Activated CD4-positive, CD25-positive, alpha-beta regulatory T cell treated with anti-CD3 and anti-CD28 coated beads, Interleukin-2, amount 50 U/mL, for 16 hours (primary cell): ENCODE data around the gene FZD7.

Experiments used
- DNase-seq: peaks from one replicate; pipeline ENCODE4 v3.0.0-alpha.2; 2020; ENCODE audit warnings: low read depth, low spot score

The FZD7 gene

DNA sequence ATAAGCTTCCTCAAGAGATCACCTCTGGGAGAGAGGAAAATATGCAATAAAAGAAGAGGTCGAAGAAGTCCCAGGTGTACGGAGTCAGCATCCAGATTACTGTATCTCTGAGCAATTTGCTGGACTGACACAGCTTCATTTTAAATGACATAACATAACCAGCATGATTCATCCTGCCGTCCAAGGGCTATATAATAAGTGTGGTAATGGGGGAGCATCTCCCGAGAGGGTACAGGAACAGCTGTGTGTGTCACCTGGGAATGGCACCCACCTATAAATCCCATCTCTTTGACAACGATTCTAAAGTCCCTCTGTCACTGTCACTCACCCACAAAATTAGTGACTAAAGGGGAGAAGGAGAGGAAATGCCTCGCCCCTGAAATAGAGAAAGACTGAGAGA, 19.3 kb upstream of the FZD7 start:
- DNase-seq: no peak

DNA sequence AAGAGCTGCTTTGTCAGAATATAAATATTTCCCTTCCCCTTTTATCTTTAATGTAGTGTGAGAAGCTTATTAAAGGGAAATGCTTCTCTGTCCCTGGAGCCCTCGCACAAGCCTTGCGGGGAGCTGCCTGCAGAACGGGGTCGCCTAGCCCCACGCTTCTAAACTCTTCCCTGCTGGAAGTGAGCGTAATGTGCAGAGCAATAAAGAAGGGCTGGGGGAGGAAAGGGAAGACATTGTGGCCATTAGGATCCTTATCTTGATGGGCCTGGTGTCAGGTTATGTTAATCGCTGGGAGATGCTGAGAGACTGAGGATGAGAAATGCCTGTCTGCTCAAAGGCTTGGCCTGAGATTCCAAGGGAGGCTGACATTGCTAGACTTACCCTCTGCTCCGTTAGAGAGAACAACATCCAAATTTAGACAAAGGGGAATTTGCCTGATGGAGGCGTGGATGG, 18.9 kb upstream of the FZD7 start:
- DNase-seq: no peak

DNA sequence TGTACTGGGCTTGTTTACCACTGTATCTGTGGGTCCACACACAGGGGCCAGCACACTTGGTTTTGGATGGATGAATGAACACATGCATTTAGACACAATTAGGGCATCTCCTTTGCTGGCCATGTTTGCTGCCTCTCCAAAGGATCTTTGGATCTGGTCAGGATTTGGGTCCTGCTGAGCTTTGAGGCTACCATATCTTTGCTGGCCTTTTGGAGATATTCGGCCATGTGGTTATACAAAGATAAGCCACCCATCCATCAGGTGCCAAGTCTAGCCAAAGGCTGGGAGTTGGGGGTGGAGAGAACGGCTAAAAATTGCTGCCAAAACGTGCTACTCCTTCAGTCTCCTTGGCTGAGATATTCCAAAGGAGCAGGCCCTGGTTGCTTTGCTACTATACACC, 18.2 kb upstream of the FZD7 start:
- DNase-seq: no peak

DNA sequence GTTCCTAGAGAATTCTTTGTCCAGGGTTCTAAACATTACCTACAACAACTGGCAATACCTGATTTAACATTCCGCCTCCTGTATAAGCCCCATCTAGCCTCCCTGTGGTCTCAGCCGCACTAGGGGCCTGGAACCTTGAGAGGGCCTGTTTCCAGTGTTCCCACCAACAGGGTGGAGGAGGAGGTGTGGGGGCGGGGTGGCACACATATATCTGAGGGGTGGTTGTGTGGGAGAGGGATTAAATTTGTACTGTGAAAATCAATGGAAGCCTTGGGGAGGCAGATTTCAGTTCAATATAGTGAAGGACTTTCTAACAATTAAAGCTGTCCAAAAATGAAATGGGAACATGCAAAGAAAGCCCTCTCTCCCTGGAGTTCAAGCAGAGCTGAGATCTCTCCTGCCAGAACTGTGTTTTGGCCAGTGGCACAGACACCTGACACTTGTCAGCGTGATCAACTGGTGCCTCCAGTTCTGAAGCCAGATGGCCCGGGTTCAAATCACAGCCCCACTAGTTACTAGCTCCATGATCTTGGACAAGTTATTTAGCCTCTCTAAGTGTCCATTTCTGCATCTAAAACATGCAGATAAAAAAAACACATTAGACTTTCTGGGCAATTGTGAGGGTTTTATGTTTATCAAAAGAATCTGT, 17.0 kb upstream of the FZD7 start:
- DNase-seq: no peak

DNA sequence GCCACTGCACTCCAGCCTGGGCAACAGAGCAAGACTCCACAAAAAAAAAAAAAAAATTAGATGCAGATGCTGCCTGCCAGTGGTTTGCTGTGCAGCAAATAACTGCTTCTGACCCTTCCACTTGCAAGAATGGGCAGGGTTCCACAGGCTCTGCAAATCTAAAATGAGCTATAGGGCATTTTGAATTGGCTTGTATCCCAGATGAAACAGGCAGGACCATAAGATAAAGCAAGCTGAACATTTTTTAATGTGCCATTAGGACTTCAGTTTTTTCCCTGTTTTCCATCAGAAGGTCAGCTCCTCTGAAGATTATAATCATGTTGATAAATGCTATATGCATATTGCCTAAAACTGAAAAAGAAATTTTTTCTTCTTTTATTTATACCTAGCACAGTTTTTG, 15.7 kb upstream of the FZD7 start:
- DNase-seq: no peak

DNA sequence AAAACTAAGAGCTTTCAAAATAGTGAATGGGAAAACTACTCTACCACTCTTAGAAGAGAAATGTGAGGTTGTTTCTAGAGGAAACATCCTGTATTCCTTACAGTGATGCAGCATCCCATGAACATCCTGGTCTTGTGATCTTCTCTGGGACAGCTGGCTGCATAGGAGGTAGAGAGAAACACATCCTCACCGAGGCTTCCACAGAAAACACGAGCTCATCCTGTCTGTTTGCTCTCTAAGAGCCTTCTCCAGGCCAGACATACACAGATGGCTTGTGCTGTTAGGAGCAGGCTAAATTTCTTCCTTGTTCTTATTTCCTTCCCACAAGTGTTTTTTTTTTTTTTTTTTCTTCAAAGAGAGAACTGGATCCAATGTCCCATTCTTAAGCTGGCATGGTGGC, 14.7 kb upstream of the FZD7 start:
- no peak for DNase-seq

DNA sequence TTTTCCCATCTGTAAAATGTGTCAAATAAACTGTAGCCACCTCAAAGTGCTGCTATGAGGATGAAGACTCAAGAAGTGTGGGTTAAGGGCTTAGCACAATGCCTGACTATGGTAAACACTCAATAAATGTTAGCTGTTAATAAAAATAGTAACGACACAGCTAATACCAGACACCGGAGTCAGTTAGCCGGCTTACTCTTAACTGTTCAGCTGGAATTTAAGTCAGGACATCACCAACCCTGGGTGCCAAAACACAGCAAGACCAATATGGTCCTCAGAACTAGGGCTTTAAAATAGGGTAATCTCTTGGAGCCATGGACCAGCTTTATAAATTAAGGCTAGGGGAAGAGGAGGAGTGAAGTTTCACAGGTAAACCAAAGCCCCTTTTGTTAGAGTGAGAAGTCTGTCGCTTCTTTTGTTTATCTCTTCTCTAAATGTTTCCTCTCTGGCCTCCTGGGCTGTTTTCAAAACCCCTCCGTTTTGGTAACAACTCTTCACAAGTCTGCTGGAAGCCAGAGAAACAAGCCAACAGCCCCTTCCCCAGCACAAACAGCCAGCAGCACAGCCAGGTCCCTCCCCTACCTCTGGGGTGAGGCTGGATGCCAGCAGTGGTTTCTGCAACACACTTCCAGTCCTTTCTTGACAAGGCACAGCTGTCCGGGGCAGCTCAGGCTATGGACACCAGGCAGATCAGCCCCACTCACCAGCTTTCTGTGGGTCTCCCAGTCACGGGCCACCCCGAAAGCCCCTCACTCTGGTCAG, 13.8 kb upstream of the FZD7 start:
- DNase-seq: no peak

DNA sequence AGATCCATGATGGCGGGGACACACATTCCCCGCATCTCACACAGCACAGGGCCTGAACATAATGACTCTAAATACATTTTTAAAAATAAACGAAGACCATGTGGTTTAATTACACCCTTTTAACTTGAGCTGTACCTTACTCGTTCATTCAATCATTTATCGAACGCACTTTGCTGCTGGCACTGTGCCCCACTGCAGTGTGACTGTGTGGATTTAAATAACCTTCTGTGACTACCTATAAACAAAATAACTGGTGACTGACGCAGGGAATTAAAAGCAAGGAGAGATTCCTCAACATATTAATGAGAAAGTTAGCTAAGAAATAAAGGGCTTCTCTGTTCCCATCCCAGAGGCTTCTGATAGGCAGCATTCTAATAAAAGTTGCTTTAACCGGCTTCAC, 10.9 kb upstream of the FZD7 start:
- no peak for DNase-seq

DNA sequence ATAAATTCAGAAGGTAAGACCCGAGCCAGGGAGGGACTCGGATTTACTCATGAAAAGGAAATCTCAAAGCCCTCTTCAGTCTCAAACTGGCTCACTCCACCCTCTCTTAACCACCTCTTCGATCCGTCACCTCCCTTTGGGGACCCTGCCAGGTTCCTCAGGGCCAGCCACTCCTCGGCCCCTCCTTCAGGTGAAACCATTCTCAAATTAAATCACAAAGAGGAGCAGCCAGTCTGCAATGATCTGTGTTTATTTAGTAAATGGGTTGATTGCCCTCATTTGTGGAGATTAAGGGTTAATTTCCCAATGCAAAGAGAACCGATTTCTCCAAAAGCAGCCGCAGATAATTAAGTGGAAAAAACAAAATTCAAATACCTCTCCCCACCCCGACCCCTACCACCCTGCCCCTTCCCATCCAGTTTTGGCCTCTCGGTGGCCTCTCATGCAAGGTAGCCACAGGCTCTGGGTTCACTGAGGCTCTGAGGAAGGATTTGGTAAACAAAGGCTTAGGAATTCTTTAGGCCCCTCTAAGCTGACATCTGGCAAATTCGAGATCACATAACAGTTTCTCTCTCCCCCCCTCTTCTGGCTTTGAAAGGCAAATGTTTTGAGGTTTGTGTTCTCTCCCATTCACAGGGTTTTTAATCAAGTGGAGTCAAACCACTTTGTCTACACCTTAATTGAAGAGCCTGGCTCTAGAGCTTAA, 10.3 kb upstream of the FZD7 start:
- DNase-seq: no peak

DNA sequence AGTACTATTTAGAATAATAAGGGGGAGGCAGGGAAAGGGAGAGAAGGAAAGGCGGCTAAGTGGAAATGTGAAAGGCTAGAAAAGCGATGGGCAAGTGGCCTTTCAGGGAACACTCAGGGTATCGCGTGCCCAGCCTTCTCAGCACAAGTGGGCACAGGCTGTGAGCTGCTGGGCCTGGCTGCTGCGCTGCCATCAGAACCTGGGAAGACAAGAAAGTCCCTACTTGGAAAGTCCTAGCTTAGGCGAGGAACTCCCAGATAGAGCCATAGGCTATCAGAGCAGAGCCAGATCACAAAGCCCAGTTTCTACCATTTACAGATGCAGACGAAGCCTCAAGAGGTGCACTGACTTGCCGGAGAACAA, 9.8 kb upstream of the FZD7 start:
- no peak for DNase-seq

DNA sequence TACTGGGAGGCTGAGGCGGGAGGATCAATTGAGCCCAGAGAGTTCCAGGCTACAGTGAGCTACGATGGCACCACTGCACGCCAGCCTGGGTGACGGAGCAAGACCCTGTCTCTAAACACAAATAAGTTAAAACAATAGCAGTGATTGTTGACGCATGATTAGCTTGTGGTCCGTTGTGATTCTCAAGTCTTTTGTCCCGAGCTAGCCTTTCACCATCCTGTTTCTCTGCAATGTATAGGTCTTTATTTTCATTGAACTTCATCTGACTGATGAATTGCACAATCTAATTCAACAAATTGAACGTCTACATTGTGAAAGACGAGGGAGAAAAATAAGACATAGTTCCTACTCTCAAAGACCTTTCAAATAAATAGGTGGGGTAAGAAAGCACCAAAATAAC, 8.8 kb upstream of the FZD7 start:
- DNase-seq: no peak

DNA sequence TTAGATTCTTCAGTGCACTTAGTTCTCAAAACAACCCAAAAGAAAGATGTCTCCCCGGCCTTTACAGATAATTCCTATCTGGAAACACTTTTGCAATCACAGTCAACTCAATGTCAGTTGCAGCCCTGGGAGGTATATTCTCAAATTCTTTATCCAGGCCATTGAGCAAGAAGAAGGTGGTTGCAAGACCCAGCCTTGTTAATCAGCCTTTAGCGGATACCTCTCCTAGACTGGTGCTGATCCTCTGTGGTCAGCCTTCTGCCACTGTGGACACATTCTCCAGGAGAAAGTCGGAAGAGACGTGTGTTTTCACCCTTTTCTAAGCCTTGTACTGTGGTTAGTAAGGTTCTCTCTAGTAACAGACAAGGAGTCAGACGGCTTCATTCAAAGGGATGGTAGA, 7.8 kb upstream of the FZD7 start:
- DNase-seq: no peak

DNA sequence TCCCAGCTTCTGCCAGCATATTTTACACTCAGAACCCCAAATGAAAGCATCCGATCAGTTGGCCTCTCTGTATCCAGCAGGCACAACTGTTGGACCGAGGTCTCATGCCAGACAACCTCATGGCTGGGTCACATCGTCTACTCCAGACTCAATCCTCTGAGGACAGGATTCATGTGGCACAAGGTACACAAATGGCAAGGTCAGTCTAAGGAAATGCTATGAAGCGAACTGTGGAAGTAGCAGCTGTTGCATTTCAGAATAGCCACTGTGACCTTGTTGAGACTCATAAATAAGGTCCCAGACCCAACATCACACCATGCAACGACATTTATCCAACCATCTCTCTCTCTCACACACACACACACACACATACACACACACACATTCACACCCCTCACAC, 7.1 kb upstream of the FZD7 start:
- no peak for DNase-seq

DNA sequence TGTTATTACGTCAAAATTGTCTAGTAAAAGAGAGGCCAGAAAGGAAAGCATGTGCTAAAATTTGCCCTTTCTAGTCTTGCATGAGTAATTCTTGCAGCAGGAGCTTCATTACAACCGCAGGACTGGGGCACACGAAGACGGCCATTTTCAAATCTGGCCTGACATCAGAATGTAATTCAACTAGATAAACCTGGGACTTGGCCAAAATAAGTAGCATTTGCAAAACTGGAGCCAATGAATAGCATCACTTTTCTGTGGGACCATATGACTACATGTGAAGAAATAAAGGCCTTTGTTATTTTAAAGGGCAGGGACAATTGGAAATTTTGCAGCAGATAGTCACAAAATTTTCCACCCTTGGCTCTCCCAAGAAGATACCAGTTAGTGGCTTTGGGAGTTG, 3.0 kb upstream of the FZD7 start:
- DNase-seq: no peak

DNA sequence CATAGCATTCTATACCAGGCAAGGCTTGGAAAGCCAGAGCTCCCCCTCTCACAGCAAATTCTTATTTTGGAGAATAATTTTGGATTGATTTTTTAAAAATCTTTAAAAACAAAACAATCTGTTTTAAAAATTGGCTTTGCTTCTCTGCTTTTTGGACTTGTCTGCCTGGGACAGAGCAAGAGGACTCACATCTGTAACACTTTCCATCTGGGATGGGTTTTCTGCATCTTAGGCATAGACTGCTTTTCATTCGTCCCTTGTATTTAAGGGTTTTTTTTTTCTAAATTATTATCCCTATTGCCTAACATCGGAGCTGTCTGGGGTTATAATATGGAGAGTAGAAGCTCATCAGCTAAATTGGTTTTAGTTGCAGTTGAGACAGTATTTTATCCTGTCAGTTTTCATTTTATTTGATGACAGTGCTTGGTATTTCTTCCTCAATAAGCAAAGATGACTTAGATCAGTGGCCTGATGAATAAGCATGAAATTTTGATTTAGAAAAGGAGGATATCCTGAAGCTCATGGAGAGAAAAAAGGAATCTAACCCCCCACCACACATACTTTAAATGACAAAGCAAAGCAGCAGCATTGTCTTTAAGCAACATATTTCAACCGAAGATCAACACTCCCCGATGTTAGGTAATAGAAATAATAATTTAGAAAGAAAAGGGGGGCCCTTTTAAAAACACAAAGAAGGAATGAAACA, 2.3 kb upstream of the FZD7 start:
- DNase-seq: no peak

DNA sequence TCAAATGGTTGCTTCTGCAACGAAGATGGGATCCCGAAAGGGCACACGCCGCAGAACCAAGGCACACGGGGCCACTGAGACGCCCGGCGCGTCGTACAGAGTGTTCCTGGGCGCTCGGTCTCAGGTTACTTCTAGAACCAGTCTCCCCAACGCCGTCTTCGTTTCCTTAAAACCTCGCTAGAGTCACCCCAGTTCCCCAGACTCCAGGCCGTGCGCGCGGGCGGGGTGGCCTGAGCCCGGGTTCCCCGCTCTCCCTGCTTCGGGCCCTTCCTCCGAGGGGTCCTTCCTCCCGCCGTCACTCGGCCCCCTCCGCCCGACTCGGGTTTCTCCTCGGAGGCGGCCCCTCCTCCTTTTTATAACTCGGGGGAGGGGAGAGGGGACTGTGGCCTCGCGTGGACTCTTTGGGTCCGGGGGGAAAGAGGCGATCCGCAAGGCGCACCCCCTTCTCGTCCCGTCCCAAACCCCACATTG, 774 bp upstream of the FZD7 start:
- DNase-seq: no peak

DNA sequence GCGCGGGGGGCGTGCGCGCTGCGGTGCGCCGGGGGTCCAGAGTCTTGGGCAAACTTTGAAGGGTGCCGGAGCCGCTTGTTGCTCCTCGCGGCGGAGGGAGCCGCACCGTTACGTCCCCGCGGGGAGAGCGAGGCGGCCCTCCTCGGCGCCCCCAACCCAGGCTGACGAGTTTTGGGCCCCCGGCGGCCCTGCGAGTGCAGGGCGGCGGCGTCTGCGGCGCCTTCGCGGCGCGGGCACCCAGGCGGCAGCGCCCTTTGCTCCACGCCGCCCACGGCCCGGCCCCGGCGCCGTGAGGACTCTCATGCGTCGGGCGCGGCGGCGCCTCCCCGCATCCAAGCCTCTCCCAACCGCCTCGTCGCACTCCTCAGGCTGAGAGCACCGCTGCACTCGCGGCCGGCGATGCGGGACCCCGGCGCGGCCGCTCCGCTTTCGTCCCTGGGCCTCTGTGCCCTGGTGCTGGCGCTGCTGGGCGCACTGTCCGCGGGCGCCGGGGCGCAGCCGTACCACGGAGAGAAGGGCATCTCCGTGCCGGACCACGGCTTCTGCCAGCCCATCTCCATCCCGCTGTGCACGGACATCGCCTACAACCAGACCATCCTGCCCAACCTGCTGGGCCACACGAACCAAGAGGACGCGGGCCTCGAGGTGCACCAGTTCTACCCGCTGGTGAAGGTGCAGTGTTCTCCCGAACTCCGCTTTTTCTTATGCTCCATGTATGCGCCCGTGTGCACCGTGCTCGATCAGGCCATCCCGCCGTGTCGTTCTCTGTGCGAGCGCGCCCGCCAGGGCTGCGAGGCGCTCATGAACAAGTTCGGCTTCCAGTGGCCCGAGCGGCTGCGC, 814 bp downstream of the FZD7 start:
- DNase-seq: no peak

DNA sequence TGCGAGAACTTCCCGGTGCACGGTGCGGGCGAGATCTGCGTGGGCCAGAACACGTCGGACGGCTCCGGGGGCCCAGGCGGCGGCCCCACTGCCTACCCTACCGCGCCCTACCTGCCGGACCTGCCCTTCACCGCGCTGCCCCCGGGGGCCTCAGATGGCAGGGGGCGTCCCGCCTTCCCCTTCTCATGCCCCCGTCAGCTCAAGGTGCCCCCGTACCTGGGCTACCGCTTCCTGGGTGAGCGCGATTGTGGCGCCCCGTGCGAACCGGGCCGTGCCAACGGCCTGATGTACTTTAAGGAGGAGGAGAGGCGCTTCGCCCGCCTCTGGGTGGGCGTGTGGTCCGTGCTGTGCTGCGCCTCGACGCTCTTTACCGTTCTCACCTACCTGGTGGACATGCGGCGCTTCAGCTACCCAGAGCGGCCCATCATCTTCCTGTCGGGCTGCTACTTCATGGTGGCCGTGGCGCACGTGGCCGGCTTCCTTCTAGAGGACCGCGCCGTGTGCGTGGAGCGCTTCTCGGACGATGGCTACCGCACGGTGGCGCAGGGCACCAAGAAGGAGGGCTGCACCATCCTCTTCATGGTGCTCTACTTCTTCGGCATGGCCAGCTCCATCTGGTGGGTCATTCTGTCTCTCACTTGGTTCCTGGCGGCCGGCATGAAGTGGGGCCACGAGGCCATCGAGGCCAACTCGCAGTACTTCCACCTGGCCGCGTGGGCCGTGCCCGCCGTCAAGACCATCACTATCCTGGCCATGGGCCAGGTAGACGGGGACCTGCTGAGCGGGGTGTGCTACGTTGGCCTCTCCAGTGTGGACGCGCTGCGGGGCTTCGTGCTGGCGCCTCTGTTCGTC, 1.7 kb downstream of the FZD7 start:
- DNase-seq: no peak

DNA sequence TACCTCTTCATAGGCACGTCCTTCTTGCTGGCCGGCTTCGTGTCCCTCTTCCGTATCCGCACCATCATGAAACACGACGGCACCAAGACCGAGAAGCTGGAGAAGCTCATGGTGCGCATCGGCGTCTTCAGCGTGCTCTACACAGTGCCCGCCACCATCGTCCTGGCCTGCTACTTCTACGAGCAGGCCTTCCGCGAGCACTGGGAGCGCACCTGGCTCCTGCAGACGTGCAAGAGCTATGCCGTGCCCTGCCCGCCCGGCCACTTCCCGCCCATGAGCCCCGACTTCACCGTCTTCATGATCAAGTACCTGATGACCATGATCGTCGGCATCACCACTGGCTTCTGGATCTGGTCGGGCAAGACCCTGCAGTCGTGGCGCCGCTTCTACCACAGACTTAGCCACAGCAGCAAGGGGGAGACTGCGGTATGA, 2.3 kb downstream of the FZD7 start:
- no peak for DNase-seq

DNA sequence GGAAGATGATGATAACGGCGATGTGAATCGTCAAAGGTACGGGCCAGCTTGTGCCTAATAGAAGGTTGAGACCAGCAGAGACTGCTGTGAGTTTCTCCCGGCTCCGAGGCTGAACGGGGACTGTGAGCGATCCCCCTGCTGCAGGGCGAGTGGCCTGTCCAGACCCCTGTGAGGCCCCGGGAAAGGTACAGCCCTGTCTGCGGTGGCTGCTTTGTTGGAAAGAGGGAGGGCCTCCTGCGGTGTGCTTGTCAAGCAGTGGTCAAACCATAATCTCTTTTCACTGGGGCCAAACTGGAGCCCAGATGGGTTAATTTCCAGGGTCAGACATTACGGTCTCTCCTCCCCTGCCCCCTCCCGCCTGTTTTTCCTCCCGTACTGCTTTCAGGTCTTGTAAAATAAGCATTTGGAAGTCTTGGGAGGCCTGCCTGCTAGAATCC, 3.0 kb downstream of the FZD7 start:
- DNase-seq: no peak
